ENCODE results near the gene HDAC1. TPM values are rescaled to one million over a fixed set of nuclear protein-coding genes. Genes with fewer than 3 reads are reported as not detected.

The HDAC1 gene
- total and polyA plus RNA-seq, 10 of the 15 experiments (the other 5 are each of a cell fraction or from before 2014, with no cell fraction given), result 147 to 331 (median 168) TPM

GRCh38 chr1:32266921-32267591, 24.8 kb upstream of the HDAC1 start:
- 82% methylated on average over 7 of the region's 7 CpGs for WGBS (ENCODE audit: insufficient coverage, insufficient replicate concordance, low lambda C conversion rate, missing lambda C conversion rate)
- Histone ChIP-seq H3K9me3 (replicated peaks; ENCODE audit: control insufficient read depth, insufficient read depth, low read length) (no peaks in the 10 kb centered on the region; the same call in 2 of the 3 replicates), H3K27ac (ENCODE audit: control insufficient read depth, insufficient read depth) (peak overlapping the region; percentile 33; the same call in 1 of the 2 replicates), H3K4me3 (no peak overlapping the region), H3K4me1 (ENCODE audit: control insufficient read depth, insufficient read depth, low read length) (peaks cover 27% of the 10 kb centered on the region), H3K4me2 (ENCODE audit: control insufficient read depth, insufficient read depth) (no peak overlapping the region), H3K9ac (ENCODE audit: control insufficient read depth, insufficient read depth, low read length) (no peak overlapping the region), H3K36me3 (ENCODE audit: control insufficient read depth in 2 of 2, insufficient read depth in 2 of 2, low read length in 1 of 2) (peaks cover 0 to 10% of the 10 kb centered on the region in 2 experiments; a peak in 1 of 4 replicates), H2AFZ (ENCODE audit: control insufficient read depth, low read depth, low read length) (no peak overlapping the region; the same call in 1 of the 2 replicates), H3K79me2 (ENCODE audit: control insufficient read depth, insufficient read depth, low read length) (peaks cover 17% of the 10 kb centered on the region), H4K20me1 (ENCODE audit: control insufficient read depth, insufficient read depth) (no peaks in the 10 kb centered on the region), H3K27me3 (replicated peaks in 1 of 2; ENCODE audit: control insufficient read depth in 2 of 2, insufficient read depth in 2 of 2, low read length in 1 of 2) (no peaks in the 10 kb centered on the region)
- TF ChIP-seq MEF2B (IDR thresholded peaks at IDR 0.05; ENCODE audit: partially characterized antibody, poor library complexity, severe bottlenecking) (no peak), CREM (IDR thresholded peaks at IDR 0.05; ENCODE audit: low read depth) (no peak), TAF1 (IDR thresholded peaks at IDR 0.05; ENCODE audit: borderline replicate concordance, low read depth, low read length) (no peak), SMAD5 (IDR thresholded peaks at IDR 0.05; ENCODE audit: low read depth) (no peak), RAD21 (IDR thresholded peaks at IDR 0.05; ENCODE audit: insufficient read depth, low read depth, low read length) (no peak), ZBED1 (IDR thresholded peaks at IDR 0.05; ENCODE audit: borderline replicate concordance) (no peak), EED (IDR thresholded peaks at IDR 0.05; ENCODE audit: low read depth) (no peak), ZNF207 (IDR thresholded peaks at IDR 0.05; ENCODE audit: borderline replicate concordance) (no peak), RUNX3 (IDR thresholded peaks at IDR 0.05; ENCODE audit: low read length) (no peak), TCF3 (IDR thresholded peaks at IDR 0.05; ENCODE audit: borderline replicate concordance, insufficient read depth, low read depth, low read length) (no peak), ATF3 (IDR thresholded peaks at IDR 0.05; ENCODE audit: borderline replicate concordance, extremely low read depth, low read depth, low read length) (no peak), CBX3 (IDR thresholded peaks at IDR 0.05; ENCODE audit: borderline replicate concordance, low read depth) (no peak), USF2 (IDR thresholded peaks at IDR 0.05; ENCODE audit: borderline replicate concordance, low read depth, low read length) (no peak), TARDBP (IDR thresholded peaks at IDR 0.05; ENCODE audit: borderline replicate concordance) (no peak), DPF2 (IDR thresholded peaks at IDR 0.05) (no peak), PBX3 (IDR thresholded peaks at IDR 0.05; ENCODE audit: insufficient replicate concordance, low read depth, low read length) (no peak), SKIL (IDR thresholded peaks at IDR 0.05; ENCODE audit: low read depth, poor library complexity, severe bottlenecking) (no peak), IKZF1 (conservative IDR thresholded peaks at IDR 0.05) (no peak), KLF5 (IDR thresholded peaks at IDR 0.05; ENCODE audit: partially characterized antibody) (no peak), SMC3 (IDR thresholded peaks at IDR 0.05; ENCODE audit: borderline replicate concordance, low read length) (no peak)
- no TSS peak for BruUV-seq (replicated peaks)
- intact Hi-C loops (cut with micrococcal nuclease; ENCODE audit: unreplicated experiment), result no loop called here
- CTCF ChIA-PET, result interaction anchor here (1.8 kb wide), 1 partner anchor 18 kb away, joined by 8 read pairs; no protein-coding TSS in a partner anchor
- SMC1A ChIA-PET (ENCODE audit: uncharacterized antibody, unreplicated experiment), result interaction anchor here (1.4 kb wide), 1 partner anchor 26 kb away, joined by 3 read pairs; no protein-coding TSS in a partner anchor
- no peak for DNase-seq (ENCODE audit: low read depth, low spot score)
- no peak for ATAC-seq
- no peak for FAIRE-seq
- in situ Hi-C loops (cut with MboI), result no loop called here
- POLR2A ChIA-PET, result interaction anchor here (0.6 kb wide), 2 partner anchors 11 to 99 kb away, joined by 3 to 4 read pairs; no protein-coding TSS in a partner anchor
- RAD21 ChIA-PET (ENCODE audit: unreplicated experiment), result no interaction called here

All from GM12878 (cell line).